Hepatic stellate cell (primary cell): ENCODE measurements around the gene RHOV.

Experiments used
- DNase-seq: peaks from one replicate; pipeline ENCODE4 v3.0.0; 2011; ENCODE audit warnings: low spot score

RHOV gene

DNA sequence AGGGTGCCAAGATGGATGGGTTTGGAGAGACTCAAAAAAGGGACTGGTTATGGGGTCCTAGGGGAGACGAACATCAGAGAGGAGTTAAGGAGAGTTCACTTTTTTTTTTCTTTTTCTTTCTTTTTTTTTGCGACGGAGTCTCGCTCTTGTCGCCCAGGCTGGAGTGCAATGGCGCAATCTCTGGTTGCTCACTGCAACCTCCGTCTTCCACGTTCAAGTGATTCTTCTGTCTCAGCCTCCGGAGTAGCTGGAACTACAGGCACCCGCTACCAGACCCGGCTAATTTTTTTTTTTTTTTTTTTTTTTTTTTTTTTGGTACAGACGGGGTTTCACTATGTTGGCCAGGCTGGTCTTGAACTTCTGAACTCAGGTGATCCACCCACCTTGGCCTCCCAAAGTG is 29.0 kb downstream of the RHOV start:
- no peak for DNase-seq

DNA sequence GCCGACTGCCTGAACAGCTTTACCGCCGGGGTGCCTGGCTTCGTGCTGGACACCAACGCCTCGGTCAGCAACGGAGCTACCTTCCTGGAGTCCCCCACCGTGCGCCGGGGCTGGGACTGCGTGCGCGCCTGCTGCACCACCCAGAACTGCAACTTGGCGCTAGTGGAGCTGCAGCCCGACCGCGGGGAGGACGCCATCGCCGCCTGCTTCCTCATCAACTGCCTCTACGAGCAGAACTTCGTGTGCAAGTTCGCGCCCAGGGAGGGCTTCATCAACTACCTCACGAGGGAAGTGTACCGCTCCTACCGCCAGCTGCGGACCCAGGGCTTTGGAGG is 29.4 kb downstream of the RHOV start:
- DNase-seq: no peak

DNA sequence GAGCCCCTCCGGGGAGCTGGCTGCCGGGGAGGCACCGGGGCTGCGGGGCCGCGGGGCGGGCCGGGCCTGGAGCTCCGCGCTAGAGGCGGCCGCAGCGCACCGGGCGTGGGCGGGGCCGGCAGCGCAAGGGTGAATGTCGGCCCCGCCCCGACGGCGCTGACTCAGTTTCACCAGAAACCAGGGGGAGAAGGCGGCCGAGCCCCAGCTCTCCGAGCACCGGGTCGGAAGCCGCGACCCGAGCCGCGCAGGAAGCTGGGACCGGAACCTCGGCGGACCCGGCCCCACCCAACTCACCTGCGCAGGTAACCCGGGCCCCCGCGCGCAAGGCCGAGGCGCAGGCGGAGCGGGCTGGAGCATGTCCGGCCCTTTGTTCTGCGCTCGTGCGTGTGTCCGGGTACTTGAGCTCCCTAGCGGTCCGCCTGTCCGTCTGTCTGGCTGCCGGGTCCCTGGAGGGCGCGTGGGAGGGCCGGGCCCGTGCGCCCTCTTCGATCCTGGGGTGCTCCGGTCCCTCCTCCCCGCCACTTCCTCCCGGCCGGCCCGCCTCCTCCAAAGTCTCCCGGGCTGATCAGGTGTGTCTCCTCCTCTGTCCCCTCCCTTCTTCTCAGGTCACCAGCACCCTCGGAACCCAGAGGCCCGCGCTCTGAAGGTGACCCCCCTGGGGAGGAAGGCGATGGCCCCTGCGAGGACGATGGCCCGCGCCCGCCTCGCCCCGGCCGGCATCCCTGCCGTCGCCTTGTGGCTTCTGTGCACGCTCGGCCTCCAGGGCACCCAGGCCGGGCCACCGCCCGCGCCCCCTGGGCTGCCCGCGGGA is 29.9 kb downstream of the RHOV start, which contains the start of gene SPINT1:
TSS of gene SPINT1 (plus strand) at position 164 of the 811 bp plus-strand sequence. CDS start at position 671, 507 bp downstream.
- no peak for DNase-seq

GRCh38 chr15:40843261-40843884 is 30.7 kb downstream of the RHOV start:
- no peak for DNase-seq

GRCh38 chr15:40841741-40842140 is 32.3 kb downstream of the RHOV start:
- DNase-seq: no peak

DNA sequence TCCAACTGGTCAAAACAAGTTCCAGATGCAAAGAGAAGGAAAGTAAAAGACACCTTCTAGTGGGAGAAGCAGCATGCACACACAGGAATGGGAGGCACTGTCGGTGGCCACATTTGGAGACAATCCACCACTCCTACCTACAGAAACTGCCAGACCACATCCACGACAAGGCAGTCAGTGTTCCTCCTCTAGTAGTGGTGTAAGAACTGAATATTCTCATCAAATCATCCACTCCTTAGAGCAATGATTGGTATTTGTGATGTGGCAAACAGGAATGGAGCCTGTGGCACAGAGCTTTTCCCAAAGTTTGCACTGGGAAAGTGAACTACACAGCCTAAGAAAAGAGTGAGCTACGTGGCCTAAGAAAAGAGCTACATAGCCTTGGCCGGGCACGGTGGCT is 35.3 kb downstream of the RHOV start:
- DNase-seq: no peak

- no peak for DNase-seq
Measured at GRCh38 chr15:40836020-40836419, 38.0 kb downstream of the RHOV start.

DNA sequence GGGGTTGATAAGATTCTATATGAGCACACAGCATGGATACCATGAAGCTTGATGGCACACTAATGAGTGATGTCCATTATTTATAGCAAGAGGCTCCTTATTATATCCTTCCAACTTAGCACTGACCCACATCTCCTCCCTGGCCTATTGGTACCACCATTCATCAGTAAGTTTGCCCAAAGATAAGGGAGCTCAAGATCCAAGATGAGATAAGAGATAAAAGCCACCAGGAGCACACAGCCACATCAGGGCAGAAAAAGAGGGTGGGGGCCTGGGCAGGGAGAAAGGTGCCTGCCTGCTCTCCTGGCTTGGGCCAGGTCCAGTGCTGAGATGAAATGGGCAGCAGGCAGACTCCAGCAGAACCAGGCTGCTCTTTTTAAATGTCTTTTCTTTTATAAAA is 41.1 kb downstream of the RHOV start:
- no peak for DNase-seq

- no peak for DNase-seq
Measured at GRCh38 chr15:40831861-40832260, 42.2 kb downstream of the RHOV start.

GRCh38 chr15:40830884-40831283 is 43.1 kb downstream of the RHOV start:
- DNase-seq: no peak

- no peak for DNase-seq
Measured at GRCh38 chr15:40829115-40829514, 44.9 kb downstream of the RHOV start.

GRCh38 chr15:40828447-40829036 is 45.5 kb downstream of the RHOV start, which contains the start of gene PPP1R14D:
Gene PPP1R14D (minus strand): TSS chr15:40828708. CDS start chr15:40828641, 67 bp downstream.
- no peak for DNase-seq

GRCh38 chr15:40826423-40827075 is 47.5 kb downstream of the RHOV start:
- no peak for DNase-seq

DNA sequence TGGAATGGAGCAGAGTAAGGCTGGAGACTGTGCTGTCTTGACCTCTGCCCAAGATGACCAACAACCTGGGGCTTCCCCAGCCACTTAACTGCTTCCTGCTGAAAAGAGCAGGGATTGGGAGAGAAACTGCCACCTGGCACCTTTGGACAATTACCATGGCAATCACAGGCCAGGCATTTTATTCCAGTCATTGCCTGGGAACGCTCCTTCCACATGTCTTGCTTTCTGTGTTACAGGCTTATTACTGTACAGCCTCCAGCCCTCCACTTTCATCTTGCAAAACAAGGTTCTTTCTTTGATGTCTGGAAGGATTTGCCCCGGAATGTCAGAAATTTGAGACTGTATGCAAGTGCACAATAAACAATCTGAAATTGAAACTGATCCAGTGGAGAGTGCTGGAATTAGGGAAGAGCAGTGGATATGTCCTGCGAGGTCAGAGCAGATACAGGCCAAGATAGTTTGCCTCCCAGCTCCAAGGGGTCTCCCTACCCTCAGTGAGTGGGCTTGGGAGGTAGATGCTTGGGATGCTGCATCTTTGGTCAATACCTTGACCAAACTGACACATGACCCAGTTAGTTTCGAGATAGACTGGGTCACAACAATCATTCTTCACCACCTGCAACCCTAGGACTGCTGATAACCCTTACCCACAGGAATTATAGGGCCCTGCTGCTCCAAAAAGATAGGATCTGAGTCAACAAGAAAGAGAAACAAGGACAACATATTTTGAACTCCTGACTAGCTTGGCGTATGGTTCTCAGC is 48.2 kb downstream of the RHOV start:
- DNase-seq: no peak

- no peak for DNase-seq
Measured at GRCh38 chr15:40823572-40824343, 50.3 kb downstream of the RHOV start.
